ENCODE measurements around the gene ARHGEF17. TPM values are rescaled to one million over a fixed set of nuclear protein-coding genes. Genes with fewer than 3 reads are reported as not detected.

The ARHGEF17 gene
- total RNA-seq, 1 experiment from 2014 or later, result not detected

DNA sequence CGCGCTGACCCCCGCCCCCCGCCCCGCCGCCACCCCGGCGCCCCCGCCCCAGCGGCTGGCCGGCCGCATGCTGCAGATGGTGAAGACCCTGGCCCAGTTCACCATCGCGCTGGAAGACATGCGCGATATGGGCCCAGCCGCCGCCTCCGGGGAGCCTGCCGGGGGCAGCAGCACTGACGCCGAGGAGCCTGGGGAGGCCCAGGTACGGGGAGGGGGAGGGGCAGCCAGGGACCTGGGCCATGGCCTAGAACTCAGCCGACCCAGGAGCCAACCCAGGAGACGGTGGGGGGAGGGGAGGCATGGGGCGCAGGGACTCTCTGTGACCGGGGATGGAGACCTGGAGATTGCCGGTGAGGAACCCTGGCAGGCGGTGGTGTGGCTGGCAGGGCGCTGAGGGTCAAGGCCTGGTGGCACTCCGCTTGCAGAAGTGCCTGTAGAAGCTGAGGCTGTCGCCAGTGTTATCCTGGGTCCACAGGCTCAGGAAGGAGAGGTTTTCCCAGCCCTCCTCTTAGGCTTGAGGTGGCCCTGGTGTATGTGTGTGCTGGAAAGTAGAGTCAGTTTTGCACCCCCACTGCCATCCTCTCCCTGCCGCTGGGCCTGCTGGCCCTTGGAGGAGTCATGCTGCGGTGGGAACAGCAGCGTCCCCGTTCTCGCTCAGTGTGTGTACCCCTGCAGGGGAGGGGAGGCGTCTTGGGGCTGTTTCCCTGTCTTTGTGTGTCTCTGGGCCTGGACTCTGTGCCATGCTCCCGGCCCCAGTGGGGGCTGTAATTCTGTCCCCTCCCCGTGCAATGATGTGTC, 35.2 kb downstream of the ARHGEF17 start:
- Histone ChIP-seq H3K27me3 (ENCODE audit: low read length) (no peaks in the 10 kb centered on the region), H3K9ac (ENCODE audit: low read length) (no peak overlapping the region), H3K4me3 (ENCODE audit: low read length) (no peak overlapping the region), H3K4me1 (ENCODE audit: low read length) (no peaks in the 10 kb centered on the region), H4K20me1 (ENCODE audit: insufficient read depth, low read depth, low read length) (no peaks in the 10 kb centered on the region), H3K79me2 (ENCODE audit: low read length) (no peaks in the 10 kb centered on the region), H3K4me2 (ENCODE audit: low read depth, low read length, poor library complexity, severe bottlenecking) (no peak overlapping the region), H3K36me3 (ENCODE audit: insufficient read depth, low read length) (no peaks in the 10 kb centered on the region), H3K27ac (ENCODE audit: low read length) (no peak overlapping the region), H3K9me2 (replicated peaks; ENCODE audit: insufficient read depth, low read length) (no peaks in the 10 kb centered on the region), H3K9me3 (ENCODE audit: low read length) (no peaks in the 10 kb centered on the region), H2AFZ (ENCODE audit: low read length) (no peak overlapping the region)
- no peak for DNase-seq

GRCh38 chr11:73344191-73344607, 36.1 kb downstream of the ARHGEF17 start:
- H3K27me3 ChIP-seq (ENCODE audit: low read length), result no peaks in the 10 kb centered on the region
- no peak overlapping the region for H3K4me3 ChIP-seq (ENCODE audit: low read length)
- no peak overlapping the region for H2AFZ ChIP-seq (ENCODE audit: low read length)
- no peaks in the 10 kb centered on the region for H3K79me2 ChIP-seq (ENCODE audit: low read length)
- H3K36me3 ChIP-seq (ENCODE audit: insufficient read depth, low read length), result no peaks in the 10 kb centered on the region
- H3K9me3 ChIP-seq (ENCODE audit: low read length), result no peaks in the 10 kb centered on the region
- no peaks in the 10 kb centered on the region for H3K4me1 ChIP-seq (ENCODE audit: low read length)
- no peak for DNase-seq
- H3K4me2 ChIP-seq (ENCODE audit: low read depth, low read length, poor library complexity, severe bottlenecking), result no peak overlapping the region
- no peak overlapping the region for H3K27ac ChIP-seq (ENCODE audit: low read length)
- no peaks in the 10 kb centered on the region for H4K20me1 ChIP-seq (ENCODE audit: insufficient read depth, low read depth, low read length)
- no peak overlapping the region for H3K9ac ChIP-seq (ENCODE audit: low read length)
- H3K9me2 ChIP-seq (replicated peaks; ENCODE audit: insufficient read depth, low read length), result no peaks in the 10 kb centered on the region

GRCh38 chr11:73345481-73346160, 37.5 kb downstream of the ARHGEF17 start:
- Histone ChIP-seq H3K4me1 (ENCODE audit: low read length) (no peaks in the 10 kb centered on the region), H3K79me2 (ENCODE audit: low read length) (no peaks in the 10 kb centered on the region), H3K36me3 (ENCODE audit: insufficient read depth, low read length) (no peaks in the 10 kb centered on the region), H3K27me3 (ENCODE audit: low read length) (no peaks in the 10 kb centered on the region), H3K4me2 (ENCODE audit: low read depth, low read length, poor library complexity, severe bottlenecking) (no peak overlapping the region), H2AFZ (ENCODE audit: low read length) (no peak overlapping the region), H3K4me3 (ENCODE audit: low read length) (no peak overlapping the region), H3K9ac (ENCODE audit: low read length) (no peak overlapping the region), H3K9me3 (ENCODE audit: low read length) (no peaks in the 10 kb centered on the region), H4K20me1 (ENCODE audit: insufficient read depth, low read depth, low read length) (0 out of 2 replicates have a peak, but pooled peaks cover under 1% of the 10 kb centered on the region), H3K9me2 (replicated peaks; ENCODE audit: insufficient read depth, low read length) (no peaks in the 10 kb centered on the region), H3K27ac (ENCODE audit: low read length) (no peak overlapping the region)
- no peak for DNase-seq

- Histone ChIP-seq H3K9me2 (replicated peaks; ENCODE audit: insufficient read depth, low read length) (no peaks in the 10 kb centered on the region), H3K4me2 (ENCODE audit: low read depth, low read length, poor library complexity, severe bottlenecking) (no peak overlapping the region), H3K4me3 (ENCODE audit: low read length) (no peak overlapping the region), H3K27me3 (ENCODE audit: low read length) (no peaks in the 10 kb centered on the region), H2AFZ (ENCODE audit: low read length) (no peak overlapping the region), H3K9ac (ENCODE audit: low read length) (no peak overlapping the region), H3K4me1 (ENCODE audit: low read length) (no peaks in the 10 kb centered on the region), H3K79me2 (ENCODE audit: low read length) (no peaks in the 10 kb centered on the region), H3K9me3 (ENCODE audit: low read length) (no peaks in the 10 kb centered on the region), H3K36me3 (ENCODE audit: insufficient read depth, low read length) (no peaks in the 10 kb centered on the region), H3K27ac (ENCODE audit: low read length) (no peak overlapping the region), H4K20me1 (ENCODE audit: insufficient read depth, low read depth, low read length) (0 out of 2 replicates have a peak, but pooled peaks cover 5% of the 10 kb centered on the region)
- DNase-seq, result no peak
These were observed 38.3 kb downstream of the ARHGEF17 start for GRCh38 chr11:73346186-73346935.

DNA sequence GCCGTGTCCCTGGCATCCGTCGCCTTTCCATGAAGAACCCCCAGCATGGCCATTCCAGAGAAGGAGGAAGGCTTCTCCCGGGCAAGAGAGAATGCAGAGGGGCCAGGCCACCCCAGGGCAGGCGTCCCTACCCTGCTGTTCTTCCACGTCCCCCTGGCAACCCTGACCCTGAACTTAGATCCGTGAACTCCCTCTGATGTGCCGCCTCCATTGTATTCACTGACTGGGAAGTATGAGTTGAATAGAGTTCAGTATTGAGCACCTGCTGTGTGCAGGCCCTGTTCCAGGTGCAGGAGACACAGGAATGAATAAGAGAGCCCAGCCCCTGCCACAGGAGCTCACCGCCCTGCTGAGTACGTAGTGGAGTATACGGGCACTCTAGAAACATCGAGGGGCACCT, 39.0 kb downstream of the ARHGEF17 start:
- Histone ChIP-seq H3K4me3 (ENCODE audit: low read length) (no peak overlapping the region), H3K9ac (ENCODE audit: low read length) (no peak overlapping the region), H3K4me2 (ENCODE audit: low read depth, low read length, poor library complexity, severe bottlenecking) (no peak overlapping the region)

DNA sequence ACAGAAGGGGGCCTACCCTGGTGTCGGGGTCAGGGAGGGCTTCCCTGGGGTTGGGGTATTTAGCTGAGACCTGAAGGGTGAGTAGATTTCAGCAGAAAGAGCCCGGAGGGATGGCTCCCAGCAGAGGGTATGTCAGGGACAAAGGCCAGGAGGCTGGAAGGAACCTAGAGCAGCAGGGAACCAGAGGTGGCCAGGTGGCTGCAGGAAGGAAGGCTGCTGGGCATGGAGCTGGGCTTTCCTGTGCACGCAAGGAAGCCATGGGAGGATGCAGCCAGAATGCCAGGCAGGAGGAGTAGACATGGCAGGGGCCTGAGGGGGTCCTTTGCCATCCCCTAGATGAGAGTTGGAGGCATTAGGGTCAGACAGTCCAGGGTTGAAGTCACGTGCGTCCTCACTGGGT, 40.8 kb downstream of the ARHGEF17 start:
- H3K4me3 ChIP-seq (ENCODE audit: low read length), result no peak overlapping the region
- H3K27me3 ChIP-seq (ENCODE audit: low read length), result no peaks in the 10 kb centered on the region
- H3K36me3 ChIP-seq (ENCODE audit: insufficient read depth, low read length), result no peaks in the 10 kb centered on the region
- no peak for DNase-seq
- H3K9me2 ChIP-seq (replicated peaks; ENCODE audit: insufficient read depth, low read length), result no peaks in the 10 kb centered on the region
- no peaks in the 10 kb centered on the region for H3K4me1 ChIP-seq (ENCODE audit: low read length)
- no peak overlapping the region for H2AFZ ChIP-seq (ENCODE audit: low read length)
- H3K4me2 ChIP-seq (ENCODE audit: low read depth, low read length, poor library complexity, severe bottlenecking), result no peak overlapping the region
- H3K9me3 ChIP-seq (ENCODE audit: low read length), result no peaks in the 10 kb centered on the region
- H4K20me1 ChIP-seq (ENCODE audit: insufficient read depth, low read depth, low read length), result 0 out of 2 replicates have a peak, but pooled peaks cover 5% of the 10 kb centered on the region
- H3K27ac ChIP-seq (ENCODE audit: low read length), result no peak overlapping the region
- no peaks in the 10 kb centered on the region for H3K79me2 ChIP-seq (ENCODE audit: low read length)
- H3K9ac ChIP-seq (ENCODE audit: low read length), result no peak overlapping the region

More for the DNA sequence above, 39.0 kb downstream of the ARHGEF17 start:
- Histone ChIP-seq H3K9me2 (replicated peaks; ENCODE audit: insufficient read depth, low read length) (no peaks in the 10 kb centered on the region), H3K9me3 (ENCODE audit: low read length) (no peaks in the 10 kb centered on the region), H2AFZ (ENCODE audit: low read length) (no peak overlapping the region), H3K79me2 (ENCODE audit: low read length) (no peaks in the 10 kb centered on the region), H3K4me1 (ENCODE audit: low read length) (no peaks in the 10 kb centered on the region), H3K36me3 (ENCODE audit: insufficient read depth, low read length) (no peaks in the 10 kb centered on the region), H4K20me1 (ENCODE audit: insufficient read depth, low read depth, low read length) (0 out of 2 replicates have a peak, but pooled peaks cover 5% of the 10 kb centered on the region), H3K27me3 (ENCODE audit: low read length) (no peaks in the 10 kb centered on the region), H3K27ac (ENCODE audit: low read length) (no peak overlapping the region)
- no peak for DNase-seq

GRCh38 chr11:73349633-73350032, 41.6 kb downstream of the ARHGEF17 start:
- H4K20me1 ChIP-seq (ENCODE audit: insufficient read depth, low read depth, low read length), result 0 out of 2 replicates have a peak, but pooled peaks cover 5% of the 10 kb centered on the region
- no peaks in the 10 kb centered on the region for H3K79me2 ChIP-seq (ENCODE audit: low read length)
- no peaks in the 10 kb centered on the region for H3K36me3 ChIP-seq (ENCODE audit: insufficient read depth, low read length)
- no peak overlapping the region for H3K27ac ChIP-seq (ENCODE audit: low read length)
- H3K4me3 ChIP-seq (ENCODE audit: low read length), result no peak overlapping the region
- H3K9me3 ChIP-seq (ENCODE audit: low read length), result no peaks in the 10 kb centered on the region
- no peak overlapping the region for H2AFZ ChIP-seq (ENCODE audit: low read length)
- no peaks in the 10 kb centered on the region for H3K4me1 ChIP-seq (ENCODE audit: low read length)
- no peak for DNase-seq
- H3K4me2 ChIP-seq (ENCODE audit: low read depth, low read length, poor library complexity, severe bottlenecking), result no peak overlapping the region
- no peaks in the 10 kb centered on the region for H3K9me2 ChIP-seq (replicated peaks; ENCODE audit: insufficient read depth, low read length)
- H3K27me3 ChIP-seq (ENCODE audit: low read length), result no peaks in the 10 kb centered on the region
- H3K9ac ChIP-seq (ENCODE audit: low read length), result no peak overlapping the region
